SK-N-SH (cell line): ENCODE data around the gene CFAP68. TPM values are rescaled to one million over a fixed set of nuclear protein-coding genes. Genes with fewer than 3 reads are reported as not detected.

Source experiments
- CTCF ChIA-PET: fragments of 300-600, 350-600 bp; formaldehyde crosslinking; extraction: SDS; loops from one replicate; lab custom pipeline; 2021; lab: Yijun Ruan, JAX
- POLR2A ChIA-PET: fragments of 350-600 bp; sonication (Branson Sonifier 250); formaldehyde crosslinking; extraction: SDS; loops from one replicate; lab custom pipeline; 2020; ENCODE audit warnings: antibody characterized with exemption, inconsistent platforms; lab: Yijun Ruan, JAX
- DNase-seq: peaks from one replicate; pipeline ENCODE4 v3.0.0; 2012
- H2AFZ ChIP-seq: fragments of 200-600 bp; sonication (generic); 2 replicates; pipeline ENCODE4 v1.8.1; 2016; ENCODE audit warnings: antibody characterized with exemption, mild to moderate bottlenecking, low read depth
- H3F3A ChIP-seq: fragments of 200-600 bp; sonication (generic); replicated peaks from 2 replicates; pipeline ENCODE3; 2016; ENCODE audit warnings: antibody characterized with exemption, mild to moderate bottlenecking; ENCODE audit not compliant: insufficient read depth
- H3K27ac ChIP-seq, 2 experiments: fragments of 200-500 bp in 1 of 2; fragments of 200-600 bp in 1 of 2; sonication (Bioruptor generic) in 1 of 2; sonication (generic), shearing (Covaris generic) in 1 of 2; 2 replicates each; pipeline versions ENCODE4 v1.5.1 to v1.6.1; 2014 to 2016; ENCODE audit warnings: low read depth in 2 of 2, inconsistent platforms in 1 of 2, low read length in 1 of 2, mild to moderate bottlenecking in 1 of 2, mixed read lengths in 1 of 2
- H3K27me3 ChIP-seq: fragments of 200-600 bp; sonication (generic), shearing (Covaris generic); 2 replicates; pipeline ENCODE4 v1.6.1; 2016; ENCODE audit warnings: mixed run types; ENCODE audit not compliant: insufficient read depth
- H3K36me3 ChIP-seq, 2 experiments: fragments of 200-500 bp in 1 of 2; fragments of 200-600 bp in 1 of 2; sonication (Bioruptor generic) in 1 of 2; sonication (generic) in 1 of 2; replicated peaks in 1 of 2; 2 replicates each; pipeline versions ENCODE3 to v1.5.1; 2014 to 2016; ENCODE audit warnings: low read length in 1 of 2, mild to moderate bottlenecking in 1 of 2; ENCODE audit not compliant: insufficient read depth in 2 of 2, control insufficient read depth in 1 of 2
- H3K4me1 ChIP-seq, 2 experiments: fragments of 200-500 bp in 1 of 2; fragments of 200-600 bp in 1 of 2; sonication (Bioruptor generic) in 1 of 2; sonication (generic), shearing (Covaris generic) in 1 of 2; 2 replicates each; pipeline versions ENCODE4 v1.5.1 to v1.6.1; 2014 to 2016; ENCODE audit warnings: low read depth in 1 of 2, low read length in 1 of 2, mixed run types in 1 of 2; ENCODE audit not compliant: insufficient read depth in 2 of 2, control insufficient read depth in 1 of 2
- H3K4me2 ChIP-seq: fragments of 200-600 bp; sonication (generic), shearing (Covaris generic); 2 replicates; pipeline ENCODE4 v1.6.1; 2017; ENCODE audit warnings: mixed run types
- H3K4me3 ChIP-seq, 2 experiments: fragments of 200-500 bp in 1 of 2; fragments of 200-600 bp in 1 of 2; sonication (Bioruptor generic) in 1 of 2; sonication (generic), shearing (Covaris generic) in 1 of 2; 2 replicates each; pipeline versions ENCODE4 v1.5.1 to v1.8.1; 2014 to 2016; ENCODE audit warnings: low read depth in 2 of 2, inconsistent platforms in 1 of 2, low read length in 1 of 2, mild to moderate bottlenecking in 1 of 2, mixed read lengths in 1 of 2, moderate library complexity in 1 of 2
- H3K79me2 ChIP-seq: fragments of 200-600 bp; sonication (generic); 2 replicates; pipeline ENCODE4 v1.8.1; 2017; ENCODE audit warnings: mild to moderate bottlenecking; ENCODE audit not compliant: insufficient read depth
- H3K9ac ChIP-seq: fragments of 200-600 bp; sonication (generic); 2 replicates; pipeline ENCODE4 v1.6.1; 2017; ENCODE audit warnings: mixed run types
- H3K9me2 ChIP-seq: fragments of 200-600 bp; sonication (generic); 2 replicates; pipeline ENCODE4 v1.6.1; 2017; ENCODE audit warnings: mixed run types
- H3K9me3 ChIP-seq: fragments of 200-600 bp; sonication (generic); 2 replicates; pipeline ENCODE4 v1.6.1; 2017; ENCODE audit warnings: mixed run types, mild to moderate bottlenecking, moderate library complexity
- H4K20me1 ChIP-seq: fragments of 200-600 bp; sonication (generic); 2 replicates; pipeline ENCODE4 v1.6.1; 2017; ENCODE audit warnings: mild to moderate bottlenecking, mixed run types; ENCODE audit not compliant: insufficient read depth
- EP300 ChIP-seq, 2 experiments: IDR thresholded peaks; 2 replicates each; pipeline versions ENCODE4 v1.4.0 to v1.6.1; 2012; ENCODE audit warnings: borderline replicate concordance in 1 of 2, low read depth in 1 of 2, low read length in 1 of 2
- FOSL2 ChIP-seq: IDR thresholded peaks from 2 replicates; pipeline ENCODE4 v1.4.0; 2012; ENCODE audit warnings: low read depth, mild to moderate bottlenecking, moderate library complexity, borderline replicate concordance
- GATA2 ChIP-seq: sonication (generic); formaldehyde crosslinking; IDR thresholded peaks from 2 replicates; pipeline ENCODE4 v1.5.0; 2020; ENCODE audit warnings: mild to moderate bottlenecking, missing genetic modification reagents
- JUND ChIP-seq: IDR thresholded peaks from 2 replicates; pipeline ENCODE4 v1.4.0; 2012
- MEF2A ChIP-seq: IDR thresholded peaks from 2 replicates; pipeline ENCODE4 v1.4.0; 2012; ENCODE audit warnings: low read depth, borderline replicate concordance
- RFX5 ChIP-seq: IDR thresholded peaks from 2 replicates; pipeline ENCODE4 v1.6.1; 2012; ENCODE audit warnings: mild to moderate bottlenecking, improper control_type of control experiment, low read length
- RXRA ChIP-seq: IDR thresholded peaks from 2 replicates; pipeline ENCODE4 v1.4.0; 2012; ENCODE audit warnings: low read depth, mild to moderate bottlenecking, borderline replicate concordance
- TAF1 ChIP-seq: IDR thresholded peaks from 2 replicates; pipeline ENCODE4 v1.6.1; 2012; ENCODE audit warnings: low read depth, mild to moderate bottlenecking, low read length, moderate library complexity, borderline replicate concordance
- TEAD4 ChIP-seq: IDR thresholded peaks from 2 replicates; pipeline ENCODE4 v1.4.0; 2012; ENCODE audit warnings: mild to moderate bottlenecking, borderline replicate concordance; ENCODE audit not compliant: insufficient read depth
- WGBS: methylation state at CpG from one replicate; pipeline ENCODE4 v1.1.6; 2017; ENCODE audit warnings: low lambda C conversion rate; 5-methylcytosine and 5-hydroxymethylcytosine counted together
- polyA plus RNA-seq, 3 experiments: library from polyadenylated mRNA; depleted of rRNA; stranded (reverse); fragments of >200 nt; gene quantifications; 2 replicates each; pipeline ENCODE4 v1.2.3, GENCODE V29; 2012
- TF ChIP-seq, protein P1 (sequence below): IDR thresholded peaks from 2 replicates; pipeline ENCODE4 v1.4.0; 2012; ENCODE audit warnings: low read depth, borderline replicate concordance
- TF ChIP-seq, protein P2 (sequence below): IDR thresholded peaks from 2 replicates; pipeline ENCODE4 v1.6.1; 2012; ENCODE audit warnings: mild to moderate bottlenecking, low read depth, low read length, moderate library complexity

The CFAP68 gene
- polyA plus RNA-seq, 1 of the 3 experiments (the other 2 are of a cell fraction): 61.2 TPM

DNA sequence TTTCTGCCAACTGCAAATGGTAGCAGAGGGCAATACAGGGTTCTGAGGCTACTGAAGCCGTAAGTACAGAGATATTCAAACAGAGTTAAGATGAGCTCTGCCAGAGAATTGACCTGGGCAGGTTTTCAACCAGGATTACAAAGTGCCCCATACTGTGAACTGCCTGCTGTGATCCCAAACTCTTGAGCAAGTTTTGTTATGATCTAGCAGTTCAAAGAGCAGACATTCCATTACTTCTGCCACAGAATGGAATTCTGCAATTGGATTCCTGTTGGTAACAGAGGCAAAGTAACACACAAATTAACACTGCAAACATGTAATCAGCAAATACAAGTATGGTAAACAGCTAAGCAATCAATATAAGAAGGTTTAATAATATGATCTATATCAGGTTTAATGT is 39.2 kb upstream of the CFAP68 start:
- Histone ChIP-seq H3K9me3 (no peaks in the 10 kb centered on the region), H3F3A (peaks cover under 1% of the 10 kb centered on the region), H3K4me1 (peaks cover 0 to 3% of the 10 kb centered on the region in 2 experiments; a peak in 3 of 4 replicates), H3K36me3 (peaks cover 32 to 33% of the 10 kb centered on the region in 2 experiments), H3K4me3 (no peak overlapping the region), H3K79me2 (no peaks in the 10 kb centered on the region), H4K20me1 (no peaks in the 10 kb centered on the region), H3K27ac (no peak overlapping the region), H3K9me2 (no peaks in the 10 kb centered on the region), H2AFZ (no peak overlapping the region), H3K4me2 (no peak overlapping the region), H3K27me3 (no peaks in the 10 kb centered on the region), H3K9ac (no peak overlapping the region)
- POLR2A ChIA-PET: no interaction called here
- TF ChIP-seq RFX5: no peak
- TF ChIP-seq TAF1: no peak
- TF ChIP-seq GATA2: no peak
- TF ChIP-seq, protein P1, sequence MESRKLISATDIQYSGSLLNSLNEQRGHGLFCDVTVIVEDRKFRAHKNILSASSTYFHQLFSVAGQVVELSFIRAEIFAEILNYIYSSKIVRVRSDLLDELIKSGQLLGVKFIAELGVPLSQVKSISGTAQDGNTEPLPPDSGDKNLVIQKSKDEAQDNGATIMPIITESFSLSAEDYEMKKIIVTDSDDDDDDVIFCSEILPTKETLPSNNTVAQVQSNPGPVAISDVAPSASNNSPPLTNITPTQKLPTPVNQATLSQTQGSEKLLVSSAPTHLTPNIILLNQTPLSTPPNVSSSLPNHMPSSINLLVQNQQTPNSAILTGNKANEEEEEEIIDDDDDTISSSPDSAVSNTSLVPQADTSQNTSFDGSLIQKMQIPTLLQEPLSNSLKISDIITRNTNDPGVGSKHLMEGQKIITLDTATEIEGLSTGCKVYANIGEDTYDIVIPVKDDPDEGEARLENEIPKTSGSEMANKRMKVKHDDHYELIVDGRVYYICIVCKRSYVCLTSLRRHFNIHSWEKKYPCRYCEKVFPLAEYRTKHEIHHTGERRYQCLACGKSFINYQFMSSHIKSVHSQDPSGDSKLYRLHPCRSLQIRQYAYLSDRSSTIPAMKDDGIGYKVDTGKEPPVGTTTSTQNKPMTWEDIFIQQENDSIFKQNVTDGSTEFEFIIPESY: no peak
- TF ChIP-seq RXRA: no peak
- TF ChIP-seq MEF2A: no peak
- TF ChIP-seq JUND: no peak
- TF ChIP-seq, protein P2, sequence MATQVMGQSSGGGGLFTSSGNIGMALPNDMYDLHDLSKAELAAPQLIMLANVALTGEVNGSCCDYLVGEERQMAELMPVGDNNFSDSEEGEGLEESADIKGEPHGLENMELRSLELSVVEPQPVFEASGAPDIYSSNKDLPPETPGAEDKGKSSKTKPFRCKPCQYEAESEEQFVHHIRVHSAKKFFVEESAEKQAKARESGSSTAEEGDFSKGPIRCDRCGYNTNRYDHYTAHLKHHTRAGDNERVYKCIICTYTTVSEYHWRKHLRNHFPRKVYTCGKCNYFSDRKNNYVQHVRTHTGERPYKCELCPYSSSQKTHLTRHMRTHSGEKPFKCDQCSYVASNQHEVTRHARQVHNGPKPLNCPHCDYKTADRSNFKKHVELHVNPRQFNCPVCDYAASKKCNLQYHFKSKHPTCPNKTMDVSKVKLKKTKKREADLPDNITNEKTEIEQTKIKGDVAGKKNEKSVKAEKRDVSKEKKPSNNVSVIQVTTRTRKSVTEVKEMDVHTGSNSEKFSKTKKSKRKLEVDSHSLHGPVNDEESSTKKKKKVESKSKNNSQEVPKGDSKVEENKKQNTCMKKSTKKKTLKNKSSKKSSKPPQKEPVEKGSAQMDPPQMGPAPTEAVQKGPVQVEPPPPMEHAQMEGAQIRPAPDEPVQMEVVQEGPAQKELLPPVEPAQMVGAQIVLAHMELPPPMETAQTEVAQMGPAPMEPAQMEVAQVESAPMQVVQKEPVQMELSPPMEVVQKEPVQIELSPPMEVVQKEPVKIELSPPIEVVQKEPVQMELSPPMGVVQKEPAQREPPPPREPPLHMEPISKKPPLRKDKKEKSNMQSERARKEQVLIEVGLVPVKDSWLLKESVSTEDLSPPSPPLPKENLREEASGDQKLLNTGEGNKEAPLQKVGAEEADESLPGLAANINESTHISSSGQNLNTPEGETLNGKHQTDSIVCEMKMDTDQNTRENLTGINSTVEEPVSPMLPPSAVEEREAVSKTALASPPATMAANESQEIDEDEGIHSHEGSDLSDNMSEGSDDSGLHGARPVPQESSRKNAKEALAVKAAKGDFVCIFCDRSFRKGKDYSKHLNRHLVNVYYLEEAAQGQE: no peak
- TF ChIP-seq EP300 (IDR thresholded peaks at IDR 0.05; ENCODE audit: borderline replicate concordance in 1 of 2, low read depth in 1 of 2, low read length in 1 of 2): no peak
- no peak for TF ChIP-seq TEAD4
- no peak for TF ChIP-seq FOSL2
- CTCF ChIA-PET: interaction anchor here (0.6 to 10.7 kb wide), 10 partner anchors 9 to 286 kb away, joined by 3 to 101 read pairs (median 4); partner anchors contain the start of gene ALG9
- no peak for DNase-seq
- WGBS: 100% methylated on average over 1 of the region's 1 CpG
